HG02885 (cell line): ENCODE results near the gene HOMER2.
"Not testable (repeated sequence)": the region's sequence is repeated elsewhere in the genome, so short reads cannot be mapped to it uniquely, and the experiment has no call there.

ENCODE experiments used
- ATAC-seq: cut with Tn5 transposase; IDR thresholded peaks from one replicate; pipeline ENCODE4 v1.9.1; 2021; ENCODE audit warnings: mild to moderate bottlenecking; ENCODE audit not compliant: unreplicated experiment, poor library complexity

HOMER2 gene

DNA sequence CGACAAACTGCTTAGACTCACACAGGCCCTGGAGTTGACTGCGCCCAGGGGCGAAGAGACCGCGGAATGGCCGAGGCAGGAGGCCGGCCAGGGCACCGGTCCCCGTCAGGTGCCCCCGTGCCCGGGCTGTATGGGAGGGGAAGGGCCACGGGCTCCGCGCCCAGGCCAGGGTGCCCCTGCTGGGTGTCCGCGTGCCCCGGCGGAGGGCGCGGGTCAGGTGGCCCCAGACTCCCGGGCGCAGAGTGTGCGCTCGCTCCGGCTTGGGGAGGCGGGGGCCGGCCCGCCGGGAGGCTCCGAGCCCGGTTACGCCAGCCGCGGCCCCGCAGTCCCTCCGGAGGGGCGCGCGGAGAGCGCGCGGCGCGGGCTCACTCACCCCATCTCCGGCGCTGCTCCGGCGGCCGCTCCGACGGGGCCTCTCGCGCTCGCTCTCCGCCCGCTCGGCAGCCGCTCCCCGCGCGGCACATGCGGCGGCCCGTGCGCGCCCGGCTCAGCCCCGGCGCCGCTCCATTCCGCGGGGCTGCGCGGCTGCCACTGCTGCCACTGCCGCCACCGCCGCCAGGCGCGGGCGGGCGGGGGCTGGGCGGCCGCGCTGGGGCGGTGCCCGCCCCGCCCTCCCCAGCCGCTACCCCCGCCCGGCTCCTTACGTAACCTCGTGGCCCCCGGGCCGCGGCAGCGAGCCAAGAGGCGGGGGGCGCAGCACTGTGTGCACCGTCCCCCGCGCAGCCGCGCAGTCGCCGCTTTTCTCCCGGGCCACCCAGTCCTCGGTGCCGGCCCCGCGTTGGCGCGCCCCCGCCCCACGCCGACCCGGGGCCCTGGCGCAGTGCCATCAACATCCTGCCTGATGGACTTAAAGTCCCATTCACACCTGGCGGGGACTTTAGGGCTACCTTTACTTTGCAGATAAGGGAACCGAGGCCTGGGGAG lies at the start of gene HOMER2:
TSS of gene HOMER2 (minus strand) at position 563 of the 924 bp plus-strand sequence. CDS start at position 378, 185 bp downstream.
- ATAC-seq = peak; percentile 46

DNA sequence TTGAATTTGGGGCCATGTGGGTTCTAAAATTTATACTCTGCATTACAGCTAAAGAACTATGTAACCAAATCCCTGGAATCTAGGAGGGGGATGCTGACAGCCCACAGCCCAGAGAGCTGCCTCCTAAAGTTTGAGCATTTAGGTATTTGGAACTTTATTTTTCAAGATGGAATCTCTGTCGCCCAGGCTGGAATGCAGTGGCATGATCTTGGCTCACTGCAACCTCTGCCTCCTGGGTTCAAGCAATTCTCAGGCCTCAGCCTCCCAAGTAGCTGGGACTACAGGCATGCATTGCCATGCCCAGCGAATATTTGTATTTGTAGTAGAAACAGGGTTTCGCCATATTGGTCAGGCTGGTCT lies 48.1 kb upstream of the HOMER2 start:
- ATAC-seq = not testable (repeated sequence)

DNA sequence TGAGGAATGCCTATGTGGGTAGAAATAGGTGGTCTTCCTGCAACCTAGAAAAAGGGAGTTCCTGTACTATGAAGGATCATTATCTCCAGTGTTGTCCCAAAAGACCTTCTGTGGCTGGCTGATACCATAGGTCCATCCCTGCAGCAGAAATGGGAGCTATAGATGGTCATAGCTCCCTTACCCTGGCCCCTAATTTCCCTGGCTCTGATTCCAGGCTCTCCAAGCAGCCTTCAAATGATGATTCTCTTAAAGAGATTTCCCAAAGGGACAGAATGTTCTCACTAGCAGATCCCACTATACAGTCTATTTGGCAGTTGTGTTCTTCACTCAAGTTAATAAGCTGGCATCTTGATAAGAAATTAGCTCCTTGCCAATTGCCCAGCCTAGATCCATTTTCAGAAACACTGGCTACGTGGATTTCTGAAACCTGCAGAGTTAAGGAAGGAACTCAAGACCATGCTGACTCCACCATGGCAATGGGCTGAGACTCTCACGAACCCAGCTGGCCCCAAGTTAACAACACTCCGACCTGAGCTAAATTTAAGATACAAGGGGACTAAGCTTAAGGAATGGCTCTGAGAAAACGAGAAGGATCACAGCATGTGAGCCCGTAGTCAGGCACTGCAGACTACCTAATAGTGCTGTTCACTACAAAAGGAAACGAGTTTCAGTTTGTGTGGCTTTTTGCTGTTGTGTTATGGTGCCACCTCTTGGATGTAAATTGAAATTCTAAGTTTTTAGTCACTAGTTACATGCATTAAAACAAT lies 47.6 kb upstream of the HOMER2 start:
- peak; percentile 56 for ATAC-seq

DNA sequence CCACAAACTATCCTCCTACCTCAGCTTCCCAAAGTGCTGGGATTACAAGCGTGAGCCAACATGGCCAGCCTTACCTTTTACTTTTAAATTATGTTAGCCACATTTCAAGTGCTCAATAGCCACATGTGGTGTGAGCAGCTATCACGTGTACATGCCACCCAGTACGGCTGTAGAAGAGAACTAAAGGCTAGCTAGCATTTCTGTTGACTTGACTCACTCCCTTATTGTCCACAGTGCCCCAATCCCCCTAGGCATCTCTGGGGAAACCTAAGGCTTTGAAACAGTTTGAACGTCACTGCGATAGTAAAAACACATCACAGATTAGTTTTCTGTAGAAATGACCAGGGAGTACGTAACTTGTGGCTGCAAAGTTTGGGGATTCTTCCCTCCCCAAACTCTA lies 46.9 kb upstream of the HOMER2 start:
- no peak for ATAC-seq

DNA sequence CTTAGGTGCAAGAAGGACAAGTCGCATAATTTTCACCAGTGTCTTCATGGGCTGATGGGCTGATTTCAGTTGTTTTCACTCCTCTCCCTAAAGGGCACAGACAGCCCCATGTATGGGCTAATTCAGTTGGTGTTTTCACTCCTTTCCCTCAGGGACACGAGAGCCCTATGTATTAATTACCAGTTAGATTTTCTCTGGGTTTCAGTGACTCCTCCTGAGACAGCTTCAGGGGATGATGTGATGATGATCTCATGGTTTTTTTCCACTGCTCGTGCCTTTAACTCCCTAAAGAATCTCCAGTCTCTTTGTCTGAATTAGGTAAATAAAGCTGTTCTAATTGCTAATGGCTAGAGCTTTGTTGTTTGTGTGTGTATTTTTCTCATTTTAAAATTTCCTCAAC lies 43.4 kb upstream of the HOMER2 start:
- ATAC-seq = no peak

GRCh38 chr15:82995076-82995475 lies 42.6 kb upstream of the HOMER2 start:
- ATAC-seq = no peak

DNA sequence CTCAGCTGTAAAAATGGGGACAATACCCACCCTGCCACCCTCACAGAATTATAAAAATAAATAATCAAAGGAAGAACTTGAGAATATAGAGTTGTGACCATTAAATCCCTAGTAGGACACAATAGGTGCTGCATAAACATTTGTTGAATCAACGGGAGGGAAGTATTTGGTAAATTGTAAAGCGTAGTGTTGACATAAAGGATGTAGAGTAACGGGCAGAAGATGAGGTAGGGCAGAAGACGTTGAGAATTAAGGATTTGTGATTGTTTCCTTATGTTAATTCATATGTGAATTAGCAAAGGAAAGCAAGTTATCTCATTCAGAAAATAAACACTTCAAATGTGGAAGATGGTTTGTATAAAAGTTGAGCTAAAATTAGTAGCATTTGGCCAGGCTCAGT lies 40.6 kb upstream of the HOMER2 start:
- ATAC-seq = no peak

GRCh38 chr15:82992436-82992998 lies 40.0 kb upstream of the HOMER2 start:
- no peak for ATAC-seq

DNA sequence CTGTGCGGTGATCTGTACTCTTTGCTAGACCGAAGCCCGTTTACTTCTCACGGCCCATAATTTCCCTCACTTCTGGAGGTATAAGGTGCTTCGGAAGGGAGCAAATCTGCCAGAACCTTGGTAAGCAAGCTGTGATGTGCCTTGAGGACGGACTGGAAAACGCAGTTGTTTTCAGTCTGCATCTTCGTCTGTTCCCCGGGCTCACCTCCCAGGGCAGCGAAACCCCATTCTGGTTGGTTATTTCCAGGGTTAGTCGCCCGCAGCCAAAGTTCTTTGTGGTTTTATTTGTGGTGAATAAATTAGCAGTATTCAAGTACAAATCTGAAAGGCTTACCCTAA lies 33.9 kb upstream of the HOMER2 start:
- peak; percentile 33 for ATAC-seq

DNA sequence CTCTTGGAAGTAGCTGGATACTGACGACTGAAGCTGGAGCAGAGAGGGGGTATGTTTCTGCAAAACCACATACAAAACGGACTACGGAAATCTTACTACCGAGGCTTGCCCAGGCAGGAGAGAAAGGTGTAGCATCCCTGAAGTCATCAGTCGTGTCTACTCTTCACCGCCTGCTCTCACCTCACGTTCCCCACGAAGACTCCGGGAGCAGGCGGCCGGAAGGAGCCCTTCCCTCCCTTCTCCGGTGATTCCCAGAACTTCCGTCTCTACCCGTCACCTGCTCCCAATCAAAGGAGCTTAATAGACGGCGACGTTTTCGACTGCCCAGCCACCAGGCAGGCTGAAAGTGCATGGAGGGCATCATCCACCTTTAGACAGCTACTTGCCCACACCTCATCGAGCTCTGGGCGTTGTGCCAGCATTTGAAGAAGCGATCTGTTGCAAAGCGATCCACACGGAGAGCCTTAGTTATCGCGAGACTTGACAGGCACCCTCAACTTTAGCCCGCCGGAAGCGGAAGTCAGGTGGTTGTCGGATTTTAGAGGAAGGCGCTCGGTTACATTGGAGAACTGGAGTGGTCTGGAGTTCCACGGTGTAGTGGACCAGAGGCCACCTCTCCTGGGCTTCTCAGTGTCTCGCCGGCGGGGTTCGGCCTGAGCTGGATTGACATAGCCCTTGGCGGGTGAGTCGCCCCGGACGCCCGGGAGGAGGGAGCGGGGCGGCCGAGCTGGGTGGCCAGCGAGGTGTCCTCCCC lies 33.3 kb upstream of the HOMER2 start, which contains the start of gene RAMAC:
TSS of gene RAMAC (plus strand) at position 523 of the 754 bp plus-strand sequence. CDS start 2,809 bp downstream, outside the sequence.
- ATAC-seq = peak; percentile 96

GRCh38 chr15:82980981-82981380 lies 28.5 kb upstream of the HOMER2 start:
- ATAC-seq = no peak

DNA sequence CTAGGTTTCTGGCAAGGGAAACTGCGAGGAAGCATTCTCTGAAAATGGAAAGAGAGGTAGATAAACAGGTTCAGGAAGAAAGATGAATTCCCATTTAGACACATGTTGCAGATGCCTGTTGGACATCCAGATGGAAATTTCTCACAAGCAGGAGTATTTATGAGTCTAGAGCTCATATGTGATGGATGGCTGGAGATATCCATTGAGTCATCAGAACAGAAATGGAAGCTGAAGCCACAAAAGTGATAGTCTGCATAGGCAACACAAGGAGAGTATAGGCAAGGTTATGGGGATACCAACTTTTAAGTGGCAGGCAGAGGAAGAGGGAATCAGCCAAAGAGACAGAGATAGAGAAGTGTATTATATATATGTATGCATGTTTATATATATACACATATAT lies 27.2 kb upstream of the HOMER2 start:
- ATAC-seq = no peak

GRCh38 chr15:82978438-82978837 lies 25.9 kb upstream of the HOMER2 start:
- no peak for ATAC-seq

GRCh38 chr15:82977076-82977475 lies 24.6 kb upstream of the HOMER2 start:
- no peak for ATAC-seq

- no peak for ATAC-seq
Measured at GRCh38 chr15:82972990-82973389, 20.5 kb upstream of the HOMER2 start.

GRCh38 chr15:82971218-82971984 lies 18.9 kb upstream of the HOMER2 start:
- ATAC-seq = no peak

GRCh38 chr15:82970696-82971095 lies 18.2 kb upstream of the HOMER2 start:
- ATAC-seq = no peak

GRCh38 chr15:82970078-82970686 lies 17.7 kb upstream of the HOMER2 start:
- ATAC-seq = no peak

- no peak for ATAC-seq
Measured at GRCh38 chr15:82969353-82969752, 16.8 kb upstream of the HOMER2 start.
